ENCODE data around the gene ERCC3.

DNA sequence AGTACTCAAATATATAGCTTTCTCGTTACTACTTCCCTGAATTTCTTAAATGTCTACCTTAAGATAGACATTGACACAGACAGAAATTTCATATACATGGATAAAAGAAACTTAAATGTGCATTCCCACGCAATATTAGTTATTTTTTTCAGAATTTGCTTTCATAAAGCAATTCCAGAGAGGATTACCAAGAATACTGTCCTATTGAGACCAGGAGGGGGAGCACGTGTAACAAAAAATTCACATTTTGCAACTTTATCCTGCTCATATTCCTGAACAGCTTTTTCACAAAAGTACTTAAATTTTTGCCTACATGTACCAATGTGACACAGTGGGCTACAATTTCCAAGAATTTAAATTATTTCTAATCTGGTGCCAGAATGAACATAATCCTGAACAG lies 30.7 kb upstream of the ERCC3 start:
- no peak for TF ChIP-seq POLR2AphosphoS5 (IDR thresholded peaks at IDR 0.05; ENCODE audit: insufficient read depth in 1 of 2, low read depth in 1 of 2)
- TF ChIP-seq, protein P1, sequence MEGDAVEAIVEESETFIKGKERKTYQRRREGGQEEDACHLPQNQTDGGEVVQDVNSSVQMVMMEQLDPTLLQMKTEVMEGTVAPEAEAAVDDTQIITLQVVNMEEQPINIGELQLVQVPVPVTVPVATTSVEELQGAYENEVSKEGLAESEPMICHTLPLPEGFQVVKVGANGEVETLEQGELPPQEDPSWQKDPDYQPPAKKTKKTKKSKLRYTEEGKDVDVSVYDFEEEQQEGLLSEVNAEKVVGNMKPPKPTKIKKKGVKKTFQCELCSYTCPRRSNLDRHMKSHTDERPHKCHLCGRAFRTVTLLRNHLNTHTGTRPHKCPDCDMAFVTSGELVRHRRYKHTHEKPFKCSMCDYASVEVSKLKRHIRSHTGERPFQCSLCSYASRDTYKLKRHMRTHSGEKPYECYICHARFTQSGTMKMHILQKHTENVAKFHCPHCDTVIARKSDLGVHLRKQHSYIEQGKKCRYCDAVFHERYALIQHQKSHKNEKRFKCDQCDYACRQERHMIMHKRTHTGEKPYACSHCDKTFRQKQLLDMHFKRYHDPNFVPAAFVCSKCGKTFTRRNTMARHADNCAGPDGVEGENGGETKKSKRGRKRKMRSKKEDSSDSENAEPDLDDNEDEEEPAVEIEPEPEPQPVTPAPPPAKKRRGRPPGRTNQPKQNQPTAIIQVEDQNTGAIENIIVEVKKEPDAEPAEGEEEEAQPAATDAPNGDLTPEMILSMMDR (IDR thresholded peaks at IDR 0.05): peak; percentile 20 to 56 (median 28)
- no peak for TF ChIP-seq POLR2A (IDR thresholded peaks at IDR 0.05)
